Breast epithelium (tissue), 4 donors: Measurements from ENCODE around the gene PIK3R1. TPM values are rescaled to one million over a fixed set of nuclear protein-coding genes. Genes with fewer than 3 reads are reported as not detected.

Source experiments
- DNase-seq, 2 donors: peaks; one replicate each; pipeline ENCODE4 v3.0.0-alpha.2; 2019; ENCODE audit warnings: low spot score in 2 of 2
- H3K27ac ChIP-seq, 2 donors: fragments of 200-600 bp; sonication (generic) in 1 of 2; one replicate each; pipeline ENCODE4 v1.5.1; 2016 to 2019; ENCODE audit warnings: mild to moderate bottlenecking in 1 of 2
- H3K27me3 ChIP-seq, 2 donors: fragments of 200-600 bp; sonication (generic) in 1 of 2; one replicate each; pipeline versions ENCODE4 v1.5.1 to v1.6.0; 2017 to 2019; ENCODE audit warnings: control low read depth in 1 of 2, mild to moderate bottlenecking in 1 of 2
- H3K36me3 ChIP-seq: fragments of 200-600 bp; one replicate; pipeline ENCODE4 v1.5.1; 2019
- H3K4me1 ChIP-seq, 2 donors: fragments of 200-600 bp; sonication (generic); one replicate each; pipeline ENCODE4 v1.5.1; 2016 to 2019; ENCODE audit warnings: control low read depth in 1 of 2
- H3K4me3 ChIP-seq, 3 donors: fragments of 200-600 bp; sonication (generic); 1 replicate in 2 of 3; 2 replicates in 1 of 3; pipeline ENCODE4 v1.5.1; 2016 to 2019; ENCODE audit warnings: mild to moderate bottlenecking in 3 of 3, moderate library complexity in 2 of 3
- H3K9me3 ChIP-seq, 2 donors: fragments of 200-600 bp; sonication (generic) in 1 of 2; one replicate each; pipeline ENCODE4 v1.5.1; 2016 to 2019; ENCODE audit warnings: control low read depth in 1 of 2
- POLR2A ChIP-seq: fragments of 450-650 bp; IDR thresholded peaks from one replicate; pipeline ENCODE4 v1.6.1; 2016; ENCODE audit warnings: antibody characterized with exemption, mild to moderate bottlenecking, moderate library complexity
- POLR2AphosphoS5 ChIP-seq, 3 donors: sonication (generic); formaldehyde crosslinking; IDR thresholded peaks; one replicate each; pipeline ENCODE4 v1.6.1; 2017; ENCODE audit warnings: antibody characterized with exemption in 3 of 3
- intact Hi-C: fragments of 100-400 bp; cut with DNase I; formaldehyde crosslinking; loops from one replicate; pipeline ENCODE4 v1.15.1; 2023; ENCODE audit warnings: low total_unique reads
- total RNA-seq, 3 donors: library from RNA; depleted of rRNA; stranded (reverse); fragments of >200 nt; gene quantifications; one replicate each; pipeline ENCODE4 v1.1.0, GENCODE V29; 2016
- TF ChIP-seq, protein P1 (sequence below), 3 donors: fragments of 450-650 bp; IDR thresholded peaks; one replicate each; pipeline ENCODE4 v1.5.1; 2016 to 2017; ENCODE audit warnings: antibody characterized with exemption in 3 of 3, mild to moderate bottlenecking in 3 of 3, moderate library complexity in 3 of 3

PIK3R1 gene
- total RNA-seq, 3 donors from 2014 or later, result 193 to 429 (median 275) TPM

DNA sequence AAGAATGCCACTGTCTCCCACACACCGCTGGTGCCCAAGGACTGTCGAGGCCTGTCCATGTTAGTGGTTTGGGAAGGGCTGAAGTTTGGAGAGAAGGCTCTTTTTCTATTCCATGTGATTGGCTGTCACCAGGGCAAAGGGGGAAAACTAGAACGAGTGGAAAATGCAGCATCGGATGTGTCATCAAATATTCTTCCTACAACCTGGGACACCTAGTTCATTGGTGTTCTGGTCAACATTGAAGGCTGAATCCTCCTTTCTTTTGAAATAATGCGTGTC lies 53.2 kb downstream of the PIK3R1 start:
- intact Hi-C loops, result no loop called here
- no peaks in the 10 kb centered on the region for H3K27me3 ChIP-seq
- no peaks in the 10 kb centered on the region for H3K9me3 ChIP-seq
- DNase-seq, result no peak
- no peaks in the 10 kb centered on the region for H3K36me3 ChIP-seq
- H3K4me3 ChIP-seq, result peak overlapping the region in 1 of 3 donors; percentile 17
- no peak for TF ChIP-seq POLR2AphosphoS5 (IDR thresholded peaks at IDR 0.05)
- no peak for TF ChIP-seq POLR2A
- TF ChIP-seq, protein P1, sequence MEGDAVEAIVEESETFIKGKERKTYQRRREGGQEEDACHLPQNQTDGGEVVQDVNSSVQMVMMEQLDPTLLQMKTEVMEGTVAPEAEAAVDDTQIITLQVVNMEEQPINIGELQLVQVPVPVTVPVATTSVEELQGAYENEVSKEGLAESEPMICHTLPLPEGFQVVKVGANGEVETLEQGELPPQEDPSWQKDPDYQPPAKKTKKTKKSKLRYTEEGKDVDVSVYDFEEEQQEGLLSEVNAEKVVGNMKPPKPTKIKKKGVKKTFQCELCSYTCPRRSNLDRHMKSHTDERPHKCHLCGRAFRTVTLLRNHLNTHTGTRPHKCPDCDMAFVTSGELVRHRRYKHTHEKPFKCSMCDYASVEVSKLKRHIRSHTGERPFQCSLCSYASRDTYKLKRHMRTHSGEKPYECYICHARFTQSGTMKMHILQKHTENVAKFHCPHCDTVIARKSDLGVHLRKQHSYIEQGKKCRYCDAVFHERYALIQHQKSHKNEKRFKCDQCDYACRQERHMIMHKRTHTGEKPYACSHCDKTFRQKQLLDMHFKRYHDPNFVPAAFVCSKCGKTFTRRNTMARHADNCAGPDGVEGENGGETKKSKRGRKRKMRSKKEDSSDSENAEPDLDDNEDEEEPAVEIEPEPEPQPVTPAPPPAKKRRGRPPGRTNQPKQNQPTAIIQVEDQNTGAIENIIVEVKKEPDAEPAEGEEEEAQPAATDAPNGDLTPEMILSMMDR (IDR thresholded peaks at IDR 0.05), result no peak
- H3K27ac ChIP-seq, result peak overlapping the region; percentile 27 to 76
- H3K4me1 ChIP-seq, result peaks cover 13 to 51% of the 10 kb centered on the region in 2 donors

DNA sequence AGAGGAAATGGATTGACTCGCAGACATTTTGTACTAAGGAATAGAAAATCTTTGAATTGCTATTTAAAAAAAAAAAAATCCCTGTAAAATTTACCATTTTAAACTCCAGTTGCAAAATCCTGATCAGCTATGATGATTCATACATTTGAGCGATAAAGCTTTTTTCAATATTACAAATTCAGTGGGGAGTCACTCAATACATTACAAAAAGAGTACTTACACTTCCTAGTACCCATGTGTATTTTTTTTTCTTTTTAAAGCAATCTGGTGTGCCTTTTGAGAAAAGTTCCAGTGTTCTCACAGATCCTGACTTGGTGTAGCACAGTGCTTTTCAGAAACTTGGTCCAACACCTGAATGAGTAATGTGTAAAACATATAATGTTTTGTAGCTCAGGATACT lies 54.3 kb downstream of the PIK3R1 start:
- no peaks in the 10 kb centered on the region for H3K9me3 ChIP-seq
- no peak overlapping the region for H3K4me3 ChIP-seq
- TF ChIP-seq POLR2AphosphoS5 (IDR thresholded peaks at IDR 0.05) (no peak), POLR2A (no peak)
- TF ChIP-seq, protein P1 (IDR thresholded peaks at IDR 0.05), result no peak
- H3K27ac ChIP-seq, result no peak overlapping the region
- no peaks in the 10 kb centered on the region for H3K27me3 ChIP-seq
- intact Hi-C loops, result no loop called here
- DNase-seq, result no peak
- no peaks in the 10 kb centered on the region for H3K36me3 ChIP-seq
- peaks cover 10 to 51% of the 10 kb centered on the region in 2 donors for H3K4me1 ChIP-seq

DNA sequence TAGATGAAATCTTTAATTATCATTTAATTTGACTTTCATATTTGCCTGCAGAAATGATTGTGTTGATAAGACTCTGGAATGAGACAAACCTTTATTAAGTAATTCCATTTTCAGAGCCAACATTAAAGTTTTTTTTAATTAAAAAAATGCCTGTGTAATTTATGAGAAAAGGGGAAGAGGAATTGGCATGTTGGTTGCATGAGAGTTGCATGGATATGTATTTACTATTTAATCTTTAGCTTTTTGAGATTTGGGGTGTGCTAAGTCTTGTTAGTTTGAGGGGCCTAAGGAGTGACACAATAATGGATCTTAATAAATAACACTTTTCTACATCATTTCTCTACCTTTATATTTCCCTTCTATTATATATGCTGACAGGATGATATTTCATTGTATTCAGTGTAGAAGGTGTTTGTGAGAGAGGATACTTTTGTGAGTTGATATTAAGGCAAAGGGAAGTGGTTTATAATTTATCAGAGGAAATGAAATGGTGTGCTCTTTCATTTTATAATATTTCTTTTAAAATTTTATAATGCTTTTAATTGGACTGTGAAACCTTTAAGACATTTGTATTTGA lies 54.9 kb downstream of the PIK3R1 start:
- TF ChIP-seq, protein P1 (IDR thresholded peaks at IDR 0.05), result no peak
- H3K27ac ChIP-seq, result peak overlapping the region in 1 of 2 donors; percentile 64
- intact Hi-C loops, result no loop called here
- H3K4me3 ChIP-seq, result no peak overlapping the region
- H3K27me3 ChIP-seq, result no peaks in the 10 kb centered on the region
- DNase-seq, result no peak
- no peaks in the 10 kb centered on the region for H3K36me3 ChIP-seq
- peaks cover 7 to 51% of the 10 kb centered on the region in 2 donors for H3K4me1 ChIP-seq
- H3K9me3 ChIP-seq, result no peaks in the 10 kb centered on the region

DNA sequence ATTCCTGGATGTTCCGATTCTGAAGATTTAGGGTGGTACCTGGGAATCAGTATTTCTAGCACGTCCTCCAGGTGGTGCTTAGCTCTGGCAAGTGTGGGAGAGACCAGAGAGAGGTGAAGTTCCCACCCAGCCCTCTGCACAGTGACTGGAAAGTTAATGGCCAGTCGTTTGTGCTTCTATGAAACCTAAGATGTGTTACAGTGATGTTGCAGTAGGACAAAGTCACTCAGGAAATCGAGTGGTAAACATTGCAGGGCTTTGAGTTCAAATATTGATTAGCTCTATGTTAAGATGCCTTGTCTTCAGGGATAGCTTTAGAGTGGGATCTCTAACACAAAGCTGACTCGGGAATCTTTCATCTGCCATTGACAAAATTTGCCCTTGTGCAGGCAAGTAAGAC lies 55.6 kb downstream of the PIK3R1 start:
- H3K27me3 ChIP-seq, result no peaks in the 10 kb centered on the region
- TF ChIP-seq POLR2AphosphoS5 (IDR thresholded peaks at IDR 0.05), result no peak
- no peak for TF ChIP-seq POLR2A
- no peaks in the 10 kb centered on the region for H3K36me3 ChIP-seq
- H3K4me1 ChIP-seq, result peaks cover 7 to 49% of the 10 kb centered on the region in 2 donors
- intact Hi-C loops, result no loop called here
- peak overlapping the region; percentile 59 to 64 for H3K27ac ChIP-seq
- no peaks in the 10 kb centered on the region for H3K9me3 ChIP-seq
- no peak overlapping the region for H3K4me3 ChIP-seq
- no peak for DNase-seq

- H3K4me3 ChIP-seq, result no peak overlapping the region
- H3K27ac ChIP-seq, result peak overlapping the region; percentile 60 to 70
- no peaks in the 10 kb centered on the region for H3K27me3 ChIP-seq
Measured at GRCh38 chr5:68272289-68272688, 56.7 kb downstream of the PIK3R1 start.

More at GRCh38 chr5:68272289-68272688, 56.7 kb downstream of the PIK3R1 start:
- Histone ChIP-seq H3K4me1 (peaks cover 7 to 40% of the 10 kb centered on the region in 2 donors), H3K36me3 (no peaks in the 10 kb centered on the region), H3K9me3 (no peaks in the 10 kb centered on the region)
- intact Hi-C loops, result no loop called here
- DNase-seq, result no peak
- no peak for TF ChIP-seq POLR2AphosphoS5 (IDR thresholded peaks at IDR 0.05)
- TF ChIP-seq, protein P1 (IDR thresholded peaks at IDR 0.05), result peak; percentile 16 to 47 (median 46)
